SK-N-MC (cell line): ENCODE results near the gene CIB4.

Source experiments
- DNase-seq: peaks from one replicate; pipeline ENCODE4 v3.0.0-alpha.2; 2011; ENCODE audit warnings: low read depth, low spot score
- H3K27ac ChIP-seq: fragments of 200-600 bp; sonication (generic); 2 replicates; pipeline ENCODE4 v1.5.1; 2016; ENCODE audit warnings: mixed run types
- H3K36me3 ChIP-seq: fragments of 200-600 bp; sonication (generic); 2 replicates; pipeline ENCODE4 v1.6.1; 2017; ENCODE audit warnings: antibody characterized with exemption, low read length, mixed read lengths; ENCODE audit not compliant: insufficient read depth
- H3K4me3 ChIP-seq: fragments of 200-600 bp; sonication (generic); 2 replicates; pipeline ENCODE4 v1.5.1; 2016
- H3K9ac ChIP-seq: fragments of 200-600 bp; sonication (generic); 2 replicates; pipeline ENCODE4 v1.8.0; 2017; ENCODE audit warnings: mixed run types, mixed read lengths; ENCODE audit not compliant: insufficient read length
- H3K9me3 ChIP-seq: fragments of 200-600 bp; sonication (generic); 2 replicates; pipeline ENCODE4 v1.6.1; 2017; ENCODE audit warnings: low read depth, mild to moderate bottlenecking, antibody characterized with exemption, low read length, moderate library complexity, mixed read lengths
- EZH2 ChIP-seq: fragments of 200-600 bp; sonication (generic); IDR thresholded peaks from one replicate; pipeline ENCODE4 v1.6.1; 2017; ENCODE audit warnings: antibody characterized with exemption
- FOXP2 ChIP-seq: optimal IDR thresholded peaks from 2 replicates; pipeline ENCODE3; 2011; ENCODE audit warnings: mild to moderate bottlenecking, moderate library complexity; ENCODE audit not compliant: insufficient read depth; ENCODE audit errors: extremely low read length, control extremely low read depth
- POLR2AphosphoS5 ChIP-seq: IDR thresholded peaks from 2 replicates; pipeline ENCODE4 v1.6.1; 2012; ENCODE audit warnings: mild to moderate bottlenecking, low read depth, low read length, borderline replicate concordance

Gene CIB4

GRCh38 chr2:26556309-26557243 is 84.6 kb downstream of the CIB4 start:
- H3K4me3 ChIP-seq, result no peak overlapping the region
- no peak for DNase-seq
- no peak overlapping the region for H3K9ac ChIP-seq
- H3K27ac ChIP-seq, result no peak overlapping the region
- TF ChIP-seq EZH2 (no peak), FOXP2 (no peak), POLR2AphosphoS5 (no peak)
- H3K9me3 ChIP-seq, result no peaks in the 10 kb centered on the region
- H3K36me3 ChIP-seq, result no peaks in the 10 kb centered on the region

GRCh38 chr2:26555246-26556133 is 85.7 kb downstream of the CIB4 start:
- no peak overlapping the region for H3K9ac ChIP-seq
- no peaks in the 10 kb centered on the region for H3K9me3 ChIP-seq
- no peaks in the 10 kb centered on the region for H3K36me3 ChIP-seq
- no peak for TF ChIP-seq EZH2
- no peak for TF ChIP-seq FOXP2
- TF ChIP-seq POLR2AphosphoS5, result no peak
- no peak overlapping the region for H3K4me3 ChIP-seq
- DNase-seq, result no peak
- H3K27ac ChIP-seq, result no peak overlapping the region

- DNase-seq, result no peak
- H3K9me3 ChIP-seq, result no peaks in the 10 kb centered on the region
- no peak overlapping the region for H3K4me3 ChIP-seq
- no peak overlapping the region for H3K27ac ChIP-seq
- no peak overlapping the region for H3K9ac ChIP-seq
- no peaks in the 10 kb centered on the region for H3K36me3 ChIP-seq
- TF ChIP-seq EZH2 (no peak), FOXP2 (no peak), POLR2AphosphoS5 (no peak)
Observed at GRCh38 chr2:26552641-26553374, 88.4 kb downstream of the CIB4 start.

GRCh38 chr2:26550276-26551015 is 90.7 kb downstream of the CIB4 start:
- Histone ChIP-seq H3K4me3 (no peak overlapping the region), H3K9me3 (no peaks in the 10 kb centered on the region), H3K9ac (no peak overlapping the region), H3K36me3 (no peaks in the 10 kb centered on the region), H3K27ac (no peak overlapping the region)
- TF ChIP-seq FOXP2 (no peak), POLR2AphosphoS5 (no peak), EZH2 (no peak)
- DNase-seq, result no peak

GRCh38 chr2:26542676-26543505 is 98.3 kb downstream of the CIB4 start:
- TF ChIP-seq EZH2, result no peak
- no peak for TF ChIP-seq POLR2AphosphoS5
- no peak for TF ChIP-seq FOXP2
- H3K36me3 ChIP-seq, result no peaks in the 10 kb centered on the region

GRCh38 chr2:26542194-26542455 is 99.0 kb downstream of the CIB4 start:
- Histone ChIP-seq H3K9me3 (no peaks in the 10 kb centered on the region), H3K4me3 (no peak overlapping the region), H3K36me3 (no peaks in the 10 kb centered on the region), H3K9ac (no peak overlapping the region), H3K27ac (no peak overlapping the region)
- DNase-seq, result no peak
- TF ChIP-seq POLR2AphosphoS5, result no peak
- TF ChIP-seq FOXP2, result no peak
- TF ChIP-seq EZH2, result no peak

More at GRCh38 chr2:26542676-26543505, 98.3 kb downstream of the CIB4 start:
- no peak overlapping the region for H3K27ac ChIP-seq
- no peaks in the 10 kb centered on the region for H3K9me3 ChIP-seq
- no peak overlapping the region for H3K4me3 ChIP-seq
- DNase-seq, result no peak
- no peak overlapping the region for H3K9ac ChIP-seq
